ENCODE data around the gene WWC1.
"Not testable (repeated sequence)": the region's sequence is repeated elsewhere in the genome, so short reads cannot be mapped to it uniquely, and the experiment has no call there.

The WWC1 gene

GRCh38 chr5:168430296-168430695, 138.9 kb downstream of the WWC1 start:
- no peak overlapping the region for H3K4me3 ChIP-seq (ENCODE audit: low read depth, low read length)
- DNase-seq (ENCODE audit: low read depth): no peak
- no peak for TF ChIP-seq CTCF (conservative IDR thresholded peaks at IDR 0.05; ENCODE audit: low read depth, low read length)

GRCh38 chr5:168432903-168433302, 141.5 kb downstream of the WWC1 start:
- TF ChIP-seq CTCF (conservative IDR thresholded peaks at IDR 0.05; ENCODE audit: low read depth, low read length): no peak
- H3K4me3 ChIP-seq (ENCODE audit: low read depth, low read length): no peak overlapping the region
- no peak for DNase-seq (ENCODE audit: low read depth)

GRCh38 chr5:168434001-168434400, 142.6 kb downstream of the WWC1 start:
- H3K4me3 ChIP-seq (ENCODE audit: low read depth, low read length): no peak overlapping the region
- TF ChIP-seq CTCF (conservative IDR thresholded peaks at IDR 0.05; ENCODE audit: low read depth, low read length): no peak
- no peak for DNase-seq (ENCODE audit: low read depth)

GRCh38 chr5:168434746-168435321, 143.4 kb downstream of the WWC1 start:
- H3K4me3 ChIP-seq (ENCODE audit: low read depth, low read length): no peak overlapping the region
- TF ChIP-seq CTCF (conservative IDR thresholded peaks at IDR 0.05; ENCODE audit: low read depth, low read length): no peak
- peak; percentile 5 for DNase-seq (ENCODE audit: low read depth)

GRCh38 chr5:168435340-168435739, 143.9 kb downstream of the WWC1 start:
- not testable (repeated sequence) for DNase-seq (ENCODE audit: low read depth); H3K4me3 ChIP-seq (ENCODE audit: low read depth, low read length)

GRCh38 chr5:168438349-168438748, 146.9 kb downstream of the WWC1 start:
- no peak overlapping the region for H3K4me3 ChIP-seq (ENCODE audit: low read depth, low read length)
- no peak for DNase-seq (ENCODE audit: low read depth)
- TF ChIP-seq CTCF (conservative IDR thresholded peaks at IDR 0.05; ENCODE audit: low read depth, low read length): no peak

- DNase-seq (ENCODE audit: low read depth): peak; percentile 10
- TF ChIP-seq CTCF (conservative IDR thresholded peaks at IDR 0.05; ENCODE audit: low read depth, low read length): no peak
- no peak overlapping the region for H3K4me3 ChIP-seq (ENCODE audit: low read depth, low read length)
These were observed 152.1 kb downstream of the WWC1 start for GRCh38 chr5:168443533-168443932.
